H1 (cell line): ENCODE data around the gene TTC32. TPM values are rescaled to one million over a fixed set of nuclear protein-coding genes. Genes with fewer than 3 reads are reported as not detected.

Experiments
- CTCF ChIA-PET: fragments of 300-600 bp; sonication (Branson Sonifier 250); formaldehyde crosslinking; loops from one replicate; lab custom pipeline; 2021; ENCODE audit not compliant: partially characterized antibody; lab: Charles Lee
- POLR2A ChIA-PET: fragments of 300-600 bp; sonication (Branson Sonifier 250); formaldehyde crosslinking; loops from one replicate; lab custom pipeline; 2021; ENCODE audit warnings: inconsistent platforms; ENCODE audit not compliant: partially characterized antibody; lab: Charles Lee
- DNase-seq, 2 experiments: peaks; one replicate each; pipeline versions ENCODE4 v3.0.0 to v3.0.0-alpha.2; 2010 to 2022; ENCODE audit warnings: low spot score in 2 of 2, low read depth in 1 of 2, mixed read lengths in 1 of 2
- FAIRE-seq: peaks from 2 replicates; lab custom pipeline; 2011; peaks lifted over from hg19 to GRCh38; lab: Jason Lieb, UNC
- H2AFZ ChIP-seq: 2 replicates; pipeline ENCODE4 v1.8.1; 2012; ENCODE audit warnings: low read length, inconsistent platforms
- H2AK5ac ChIP-seq: 2 replicates; pipeline ENCODE4 v1.6.1; 2013; ENCODE audit warnings: low read depth, low read length
- H2BK120ac ChIP-seq: replicated peaks from 2 replicates; pipeline ENCODE3; 2013; ENCODE audit warnings: low read depth, low read length, inconsistent platforms
- H2BK12ac ChIP-seq: 2 replicates; pipeline ENCODE4 v1.6.1; 2013; ENCODE audit warnings: low read depth, low read length
- H2BK15ac ChIP-seq: 2 replicates; pipeline ENCODE4 v1.6.1; 2013; ENCODE audit warnings: low read length
- H2BK20ac ChIP-seq: 2 replicates; pipeline ENCODE4 v1.6.1; 2013; ENCODE audit warnings: low read length
- H2BK5ac ChIP-seq: 2 replicates; pipeline ENCODE4 v1.6.1; 2013; ENCODE audit warnings: low read depth, low read length
- H3K14ac ChIP-seq: 2 replicates; pipeline ENCODE4 v1.6.1; 2013; ENCODE audit warnings: inconsistent platforms; ENCODE audit not compliant: insufficient read length
- H3K18ac ChIP-seq: 2 replicates; pipeline ENCODE4 v1.6.1; 2013; ENCODE audit warnings: low read length; ENCODE audit errors: extremely low read depth
- H3K23ac ChIP-seq: 2 replicates; pipeline ENCODE4 v1.6.1; 2013; ENCODE audit warnings: inconsistent platforms; ENCODE audit not compliant: insufficient read length
- H3K23me2 ChIP-seq: 2 replicates; pipeline ENCODE4 v1.6.1; 2013; ENCODE audit warnings: low read depth, low read length
- H3K27ac ChIP-seq: 2 replicates; pipeline ENCODE4 v1.6.1; 2011; ENCODE audit warnings: low read depth, low read length, inconsistent platforms
- H3K27me3 ChIP-seq, 4 experiments: replicated peaks in 1 of 4; 1 replicate in 1 of 4; 2 replicates in 3 of 4; pipeline versions ENCODE4 v1.6.1 to v1.8.1; 2011 to 2013; ENCODE audit warnings: low read length in 3 of 4, mild to moderate bottlenecking in 3 of 4, inconsistent platforms in 2 of 4, mixed read lengths in 2 of 4, moderate library complexity in 1 of 4; ENCODE audit not compliant: control insufficient read depth in 3 of 4, insufficient read depth in 3 of 4; ENCODE audit errors: extremely low read depth in 1 of 4
- H3K36me3 ChIP-seq, 4 experiments: 2 replicates each; pipeline versions ENCODE4 v1.6.1 to v1.8.1; 2011 to 2013; ENCODE audit warnings: mild to moderate bottlenecking in 4 of 4, low read length in 3 of 4, moderate library complexity in 2 of 4, control low read depth in 1 of 4, inconsistent platforms in 1 of 4; ENCODE audit not compliant: insufficient read depth in 4 of 4, control insufficient read depth in 2 of 4
- H3K4ac ChIP-seq: replicated peaks from 2 replicates; pipeline ENCODE3; 2013; ENCODE audit warnings: low read length, low read depth, mixed read lengths, inconsistent platforms; ENCODE audit not compliant: insufficient read length
- H3K4me1 ChIP-seq, 4 experiments: replicated peaks in 1 of 4; 1 replicate in 1 of 4; 2 replicates in 3 of 4; pipeline versions ENCODE4 v1.6.1 to v1.8.1; 2011 to 2013; ENCODE audit warnings: low read length in 3 of 4, inconsistent platforms in 2 of 4, mixed read lengths in 1 of 4; ENCODE audit not compliant: insufficient read depth in 4 of 4, control insufficient read depth in 3 of 4
- H3K4me2 ChIP-seq, 2 experiments: 2 replicates each; pipeline versions ENCODE4 v1.6.1 to v1.8.1; 2011 to 2013; ENCODE audit warnings: low read depth in 2 of 2, low read length in 2 of 2, control low read depth in 1 of 2, inconsistent platforms in 1 of 2, mild to moderate bottlenecking in 1 of 2; ENCODE audit not compliant: insufficient read depth in 1 of 2
- H3K4me3 ChIP-seq, 4 experiments: fragments of 200-600, 300-600 bp in 1 of 4; sonication (generic), shearing (Covaris generic), sonication (Bioruptor Twin) in 1 of 4; 2 replicates each; pipeline versions ENCODE4 v1.5.1 to v1.8.1; 2011 to 2016; ENCODE audit warnings: low read length in 4 of 4, low read depth in 3 of 4, control low read depth in 2 of 4, inconsistent platforms in 2 of 4, mild to moderate bottlenecking in 2 of 4, mixed read lengths in 1 of 4, moderate library complexity in 1 of 4; ENCODE audit not compliant: insufficient read depth in 2 of 4; ENCODE audit errors: extremely low read depth in 1 of 4
- H3K56ac ChIP-seq: replicated peaks from 2 replicates; pipeline ENCODE3; 2013; ENCODE audit warnings: low read depth, mild to moderate bottlenecking, mixed read lengths, low read length, inconsistent platforms; ENCODE audit not compliant: insufficient read length
- H3K79me1 ChIP-seq: 2 replicates; pipeline ENCODE4 v1.6.1; 2013; ENCODE audit warnings: low read depth, low read length, control low read depth
- H3K79me2 ChIP-seq, 2 experiments: 2 replicates each; pipeline versions ENCODE4 v1.6.1 to v1.8.1; 2012 to 2013; ENCODE audit warnings: low read length in 2 of 2, mild to moderate bottlenecking in 2 of 2, inconsistent platforms in 1 of 2; ENCODE audit not compliant: insufficient read depth in 2 of 2, control insufficient read depth in 1 of 2
- H3K9ac ChIP-seq, 4 experiments: replicated peaks in 1 of 4; 1 replicate in 1 of 4; 2 replicates in 3 of 4; pipeline versions ENCODE4 v1.6.1 to v1.8.1; 2011 to 2013; ENCODE audit warnings: low read depth in 3 of 4, low read length in 3 of 4, control low read depth in 2 of 4, mild to moderate bottlenecking in 2 of 4, moderate library complexity in 2 of 4, inconsistent platforms in 1 of 4; ENCODE audit errors: extremely low read depth in 1 of 4
- H3K9me3 ChIP-seq, 2 experiments: 2 replicates each; pipeline versions ENCODE4 v1.6.1 to v1.8.1; 2012 to 2013; ENCODE audit warnings: mild to moderate bottlenecking in 2 of 2, moderate library complexity in 2 of 2, control low read depth in 1 of 2, inconsistent platforms in 1 of 2, low read depth in 1 of 2, low read length in 1 of 2, mixed read lengths in 1 of 2; ENCODE audit not compliant: insufficient read depth in 2 of 2
- H4K20me1 ChIP-seq, 2 experiments: replicated peaks in 1 of 2; 2 replicates each; pipeline versions ENCODE3 to v1.8.1; 2011 to 2013; ENCODE audit warnings: inconsistent platforms in 2 of 2, low read length in 2 of 2, mild to moderate bottlenecking in 1 of 2; ENCODE audit not compliant: insufficient read depth in 2 of 2, control insufficient read depth in 1 of 2
- H4K5ac ChIP-seq: 2 replicates; pipeline ENCODE4 v1.6.1; 2013; ENCODE audit warnings: low read length, low read depth, mixed read lengths, inconsistent platforms; ENCODE audit not compliant: insufficient read length
- H4K8ac ChIP-seq: 2 replicates; pipeline ENCODE4 v1.8.0; 2013; ENCODE audit warnings: mild to moderate bottlenecking, moderate library complexity, low read length, inconsistent platforms; ENCODE audit not compliant: insufficient read depth; ENCODE audit errors: extremely low read depth
- H4K91ac ChIP-seq: replicated peaks from 2 replicates; pipeline ENCODE3; 2013; ENCODE audit warnings: low read length, mixed read lengths, inconsistent platforms; ENCODE audit not compliant: insufficient read length
- CBX5 ChIP-seq: fragments of 300-800, 300-1000 bp; sonication (generic); IDR thresholded peaks from 2 replicates; pipeline ENCODE4 v1.7.1; 2016; ENCODE audit warnings: antibody characterized with exemption, low read length, low read depth
- CREB1 ChIP-seq: IDR thresholded peaks from 2 replicates; pipeline ENCODE4 v1.6.1; 2012; ENCODE audit warnings: inconsistent platforms
- EGR1 ChIP-seq: IDR thresholded peaks from 2 replicates; pipeline ENCODE4 v1.6.1; 2011; ENCODE audit warnings: low read depth, low read length, borderline replicate concordance
- KDM1A ChIP-seq: fragments of 200-600, 300-600 bp; sonication (generic); IDR thresholded peaks from 2 replicates; pipeline ENCODE4 v1.7.1; 2016; ENCODE audit warnings: mild to moderate bottlenecking, low read length, borderline replicate concordance
- NANOG ChIP-seq: IDR thresholded peaks from 2 replicates; pipeline ENCODE4 v1.6.1; 2011; ENCODE audit warnings: low read length, low read depth, mild to moderate bottlenecking, inconsistent platforms; ENCODE audit not compliant: insufficient read depth, poor library complexity, severe bottlenecking
- SP1 ChIP-seq: IDR thresholded peaks from 2 replicates; pipeline ENCODE4 v1.6.1; 2011; ENCODE audit warnings: low read depth, low read length
- SP4 ChIP-seq: IDR thresholded peaks from 2 replicates; pipeline ENCODE4 v1.6.1; 2012; ENCODE audit warnings: low read length, inconsistent platforms
- TAF7 ChIP-seq: optimal IDR thresholded peaks from 2 replicates; pipeline ENCODE3; 2011; ENCODE audit warnings: low read depth, mild to moderate bottlenecking, inconsistent platforms, low read length, moderate library complexity, borderline replicate concordance
- WGBS, 2 experiments: shearing (Covaris generic) in 1 of 2; methylation state at CpG; one replicate each; pipeline versions ENCODE4 v1.1.6 to v1.1.7; 2013 to 2015; ENCODE audit warnings: low lambda C conversion rate in 2 of 2, mixed read lengths in 2 of 2, inconsistent platforms in 1 of 2, low coverage in 1 of 2, missing lambda C conversion rate in 1 of 2; ENCODE audit not compliant: insufficient replicate concordance in 2 of 2, insufficient coverage in 1 of 2, insufficient read length in 1 of 2; ENCODE audit errors: extremely low coverage in 1 of 2, missing lambda C conversion rate in 1 of 2; 5-methylcytosine and 5-hydroxymethylcytosine counted together
- polyA plus RNA-seq, 7 experiments: library from polyadenylated mRNA; depleted of rRNA in 3 of 7; stranded (reverse) in 5 of 7; unstranded in 2 of 7; fragments of >200 nt in 5 of 7; fragments of 200-250 nt in 2 of 7; gene quantifications; 1 replicate in 5 of 7; 2 replicates in 1 of 7; 4 replicates in 1 of 7; pipeline versions ENCODE4 v1.2.1 to v1.2.3, GENCODE V29; 2011 to 2013; ENCODE audit warnings: missing spikeins in 2 of 7, mixed read lengths in 2 of 7
- total RNA-seq: library from RNA; stranded (reverse); fragmentation: NEBNext Ultra II Directional; extraction: Animal tissue kit (Norgen Biotek cat#: 25700); gene quantifications from 2 replicates; pipeline ENCODE4 v1.2.1, GENCODE V29; 2021

The TTC32 gene
- total and polyA plus RNA-seq, 2 of the 8 experiments (the other 6 are each of a cell fraction or from before 2014, with no cell fraction given), result 6.8 to 8.7 TPM

DNA sequence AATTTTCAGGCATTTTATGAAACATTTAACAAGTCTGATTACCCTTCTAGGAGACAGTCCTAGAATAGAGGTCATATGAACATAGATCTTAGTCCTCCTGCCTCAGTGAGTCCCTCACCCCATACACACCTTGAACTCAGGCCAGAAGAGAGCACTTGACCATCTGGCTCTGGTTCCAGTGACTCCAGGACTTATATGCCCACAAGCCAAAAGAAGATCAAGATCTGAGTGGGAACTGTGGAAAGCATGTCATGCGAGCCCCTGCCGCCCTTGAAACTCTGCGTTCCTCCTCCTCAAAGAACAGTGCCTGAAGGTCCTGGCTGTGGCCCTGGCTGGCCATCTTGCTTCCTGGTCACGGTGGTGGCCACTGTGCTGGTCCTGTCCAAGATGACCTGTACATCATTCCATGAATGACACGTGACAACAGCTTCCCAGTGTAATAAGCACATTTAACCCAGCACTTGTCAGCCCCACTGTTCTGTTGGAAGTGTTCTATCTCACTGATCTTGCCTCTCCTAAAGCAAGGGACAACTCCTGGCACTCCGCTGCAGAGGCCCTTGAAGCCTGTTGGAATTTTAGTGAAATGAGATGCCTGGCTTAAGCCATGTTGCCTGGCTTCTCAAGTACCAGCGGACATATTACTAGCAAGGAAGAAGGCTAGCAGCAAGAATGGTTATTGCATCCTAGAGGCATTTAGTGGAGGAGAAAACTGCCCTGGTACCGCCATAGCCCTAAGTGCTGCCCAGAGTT is 17.6 kb downstream of the TTC32 start:
- Histone ChIP-seq H3K56ac (no peak overlapping the region), H3K9ac (no peak overlapping the region), H2BK5ac (no peak overlapping the region), H4K8ac (no peak overlapping the region), H3K36me3 (no peaks in the 10 kb centered on the region), H2BK12ac (no peak overlapping the region), H2AK5ac (no peak overlapping the region), H3K18ac (no peak overlapping the region), H3K4me3 (no peak overlapping the region), H4K20me1 (no peaks in the 10 kb centered on the region), H2AFZ (no peak overlapping the region), H3K27me3 (peaks cover 0 to 2% (median 0%) of the 10 kb centered on the region in 4 experiments; a peak in 2 of 7 replicates), H2BK20ac (no peak overlapping the region), H2BK120ac (no peak overlapping the region), H3K4me1 (no peaks in the 10 kb centered on the region), H3K9me3 (no peaks in the 10 kb centered on the region), H4K5ac (no peak overlapping the region), H3K14ac (no peak overlapping the region), H3K79me2 (no peaks in the 10 kb centered on the region), H3K23me2 (no peaks in the 10 kb centered on the region), H3K23ac (no peak overlapping the region), H3K4me2 (no peak overlapping the region), H3K79me1 (no peaks in the 10 kb centered on the region), H3K4ac (no peak overlapping the region), H2BK15ac (no peak overlapping the region), H3K27ac (no peak overlapping the region), H4K91ac (no peak overlapping the region)
- POLR2A ChIA-PET, result no interaction called here
- CTCF ChIA-PET, result interaction anchor here (1.2 kb wide), 1 partner anchor 10 kb away, joined by 3 read pairs; no protein-coding TSS in a partner anchor
- FAIRE-seq (no peak), DNase-seq (peak in 1 of 2 experiments; percentile 16)
- 90% methylated on average over 8 of the region's 8 CpGs; no CpG with 5 or more reads in 1 of the 2 experiments for WGBS, 2 experiments
- TF ChIP-seq SP1 (no peak), KDM1A (no peak), NANOG (no peak), TAF7 (no peak), CBX5 (no peak), EGR1 (no peak), CREB1 (no peak), SP4 (no peak)
